Upper lobe of left lung (tissue), 6 donors: ENCODE results near the gene CTCF. TPM values are rescaled to one million over a fixed set of nuclear protein-coding genes. Genes with fewer than 3 reads are reported as not detected.

Source experiments
- ATAC-seq, 2 donors: fragments of 200-7000 bp; cut with Tn5 transposase; one replicate each; pipeline ENCODE4 v1.9.1; 2022; ENCODE audit warnings: mild to moderate bottlenecking in 2 of 2, moderate library complexity in 2 of 2; ENCODE audit not compliant: low FRiP score in 2 of 2
- DNase-seq, 2 donors: peaks; one replicate each; pipeline ENCODE4 v3.0.0-alpha.2; 2019 to 2020
- H3K27ac ChIP-seq, 4 donors: fragments of 200-600 bp; sonication (generic); one replicate each; pipeline ENCODE4 v1.5.1; 2016 to 2019
- H3K27me3 ChIP-seq, 4 donors: fragments of 200-600 bp; sonication (generic); one replicate each; pipeline ENCODE4 v1.5.1; 2017 to 2019
- H3K36me3 ChIP-seq, 4 donors: fragments of 200-600 bp; sonication (generic); one replicate each; pipeline ENCODE4 v1.5.1; 2016 to 2019
- H3K4me1 ChIP-seq, 4 donors: fragments of 200-600 bp; sonication (generic); one replicate each; pipeline ENCODE4 v1.5.1; 2018 to 2019
- H3K4me3 ChIP-seq, 4 donors: fragments of 200-600 bp; sonication (generic); one replicate each; pipeline ENCODE4 v1.5.1; 2017 to 2019; ENCODE audit warnings: mild to moderate bottlenecking in 2 of 4, moderate library complexity in 1 of 4
- H3K9me3 ChIP-seq, 4 donors: fragments of 200-600 bp; sonication (generic); one replicate each; pipeline ENCODE4 v1.5.1; 2018 to 2019
- EP300 ChIP-seq, 4 donors: sonication (generic); formaldehyde crosslinking; IDR thresholded peaks; one replicate each; pipeline ENCODE4 v1.5.1; 2017; ENCODE audit warnings: antibody characterized with exemption in 4 of 4, control low read depth in 2 of 4
- POLR2A ChIP-seq, 4 donors: fragments of 450-650 bp; IDR thresholded peaks; one replicate each; pipeline ENCODE4 v1.5.1; 2016 to 2017; ENCODE audit warnings: antibody characterized with exemption in 4 of 4, mild to moderate bottlenecking in 2 of 4
- POLR2AphosphoS5 ChIP-seq, 2 donors: sonication (generic); formaldehyde crosslinking; IDR thresholded peaks; one replicate each; pipeline ENCODE4 v1.5.1; 2017; ENCODE audit warnings: antibody characterized with exemption in 2 of 2
- WGBS, 2 donors: methylation state at CpG; one replicate each; pipeline ENCODE4 v1.1.5; 2017 to 2018; 5-methylcytosine and 5-hydroxymethylcytosine counted together
- total RNA-seq, 6 donors: library from RNA; depleted of rRNA in 4 of 6; stranded (reverse); fragments of >200 nt in 4 of 6; gene quantifications; one replicate each; pipeline versions ENCODE4 v1.1.0 to v1.2.1, GENCODE V29; 2016 to 2021
- TF ChIP-seq, protein P1 (sequence below), 6 experiments: fragments of 450-650 bp in 4 of 6; fragments of 200-600 bp in 2 of 6; sonication (generic) in 2 of 6; IDR thresholded peaks; one replicate each; pipeline ENCODE4 v1.5.1; 2016 to 2019; ENCODE audit warnings: antibody characterized with exemption in 6 of 6
- donor health status: DM: no; HTN: no; CAD: no; lungs with moderate emphysema.
- donor health status: DM: no; HTN: yes; CAD: no; lungs with severe emphysema.

The CTCF gene
- total RNA-seq, 6 donors from 2014 or later, result 29.7 to 42.6 (median 34.2) TPM

DNA sequence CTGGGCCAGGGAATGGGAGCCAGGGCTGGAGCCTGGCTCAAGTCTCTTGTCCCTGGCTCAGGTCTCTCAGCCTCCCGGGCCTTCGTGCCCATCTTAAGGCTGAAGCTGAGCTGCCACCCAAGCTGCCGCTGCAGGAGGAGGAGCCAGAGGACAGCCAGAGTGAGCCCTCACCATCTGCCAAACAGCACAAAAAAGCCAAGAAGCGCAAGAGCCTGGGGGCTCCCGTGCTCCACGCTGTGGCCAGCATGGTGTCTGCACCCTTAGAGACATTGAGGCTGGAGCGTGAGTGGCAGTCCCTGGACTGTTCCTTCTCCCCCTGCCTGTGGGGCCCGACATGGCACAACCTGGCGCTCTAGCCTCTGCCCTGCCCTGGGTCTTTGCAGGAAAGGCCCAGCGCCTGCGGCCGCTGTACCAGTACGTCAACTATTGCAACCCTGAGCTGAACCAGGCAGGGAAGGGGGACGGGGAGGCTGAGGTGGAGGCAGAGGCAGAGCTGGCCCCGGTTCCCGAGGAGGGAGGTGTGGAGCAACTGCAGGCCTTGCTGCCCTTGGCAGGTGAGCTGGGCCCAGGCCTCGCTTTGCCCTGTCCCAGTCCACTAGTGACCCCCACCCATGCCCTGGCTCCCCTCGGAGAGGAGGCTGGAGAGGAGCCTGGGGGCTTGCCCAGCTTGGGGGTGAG lies 105.6 kb downstream of the CTCF start:
- peak overlapping the region; percentile 85 to 97 (median 95) for H3K27ac ChIP-seq
- peaks cover 34 to 44% (median 36%) of the 10 kb centered on the region in 4 donors for H3K4me1 ChIP-seq
- ATAC-seq (peak; percentile 87 to 92), DNase-seq (peak; percentile 86 to 90)
- peak; percentile 29 to 61 for TF ChIP-seq POLR2AphosphoS5 (IDR thresholded peaks at IDR 0.05)
- no peak for TF ChIP-seq POLR2A (IDR thresholded peaks at IDR 0.05)
- TF ChIP-seq EP300 (IDR thresholded peaks at IDR 0.05), result no peak
- TF ChIP-seq, protein P1, sequence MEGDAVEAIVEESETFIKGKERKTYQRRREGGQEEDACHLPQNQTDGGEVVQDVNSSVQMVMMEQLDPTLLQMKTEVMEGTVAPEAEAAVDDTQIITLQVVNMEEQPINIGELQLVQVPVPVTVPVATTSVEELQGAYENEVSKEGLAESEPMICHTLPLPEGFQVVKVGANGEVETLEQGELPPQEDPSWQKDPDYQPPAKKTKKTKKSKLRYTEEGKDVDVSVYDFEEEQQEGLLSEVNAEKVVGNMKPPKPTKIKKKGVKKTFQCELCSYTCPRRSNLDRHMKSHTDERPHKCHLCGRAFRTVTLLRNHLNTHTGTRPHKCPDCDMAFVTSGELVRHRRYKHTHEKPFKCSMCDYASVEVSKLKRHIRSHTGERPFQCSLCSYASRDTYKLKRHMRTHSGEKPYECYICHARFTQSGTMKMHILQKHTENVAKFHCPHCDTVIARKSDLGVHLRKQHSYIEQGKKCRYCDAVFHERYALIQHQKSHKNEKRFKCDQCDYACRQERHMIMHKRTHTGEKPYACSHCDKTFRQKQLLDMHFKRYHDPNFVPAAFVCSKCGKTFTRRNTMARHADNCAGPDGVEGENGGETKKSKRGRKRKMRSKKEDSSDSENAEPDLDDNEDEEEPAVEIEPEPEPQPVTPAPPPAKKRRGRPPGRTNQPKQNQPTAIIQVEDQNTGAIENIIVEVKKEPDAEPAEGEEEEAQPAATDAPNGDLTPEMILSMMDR (IDR thresholded peaks at IDR 0.05), result peak; percentile 84 to 97 (median 94)
- no peaks in the 10 kb centered on the region for H3K27me3 ChIP-seq
- H3K4me3 ChIP-seq, result peak overlapping the region in 3 of 4 donors; percentile 92 to 98 (median 95)
- H3K9me3 ChIP-seq, result no peaks in the 10 kb centered on the region
- 3 to 35% methylated on average over 5 to 16 of the region's 18 CpGs for WGBS, 2 donors
- peaks cover 0 to 13% (median 6%) of the 10 kb centered on the region in 4 donors for H3K36me3 ChIP-seq

DNA sequence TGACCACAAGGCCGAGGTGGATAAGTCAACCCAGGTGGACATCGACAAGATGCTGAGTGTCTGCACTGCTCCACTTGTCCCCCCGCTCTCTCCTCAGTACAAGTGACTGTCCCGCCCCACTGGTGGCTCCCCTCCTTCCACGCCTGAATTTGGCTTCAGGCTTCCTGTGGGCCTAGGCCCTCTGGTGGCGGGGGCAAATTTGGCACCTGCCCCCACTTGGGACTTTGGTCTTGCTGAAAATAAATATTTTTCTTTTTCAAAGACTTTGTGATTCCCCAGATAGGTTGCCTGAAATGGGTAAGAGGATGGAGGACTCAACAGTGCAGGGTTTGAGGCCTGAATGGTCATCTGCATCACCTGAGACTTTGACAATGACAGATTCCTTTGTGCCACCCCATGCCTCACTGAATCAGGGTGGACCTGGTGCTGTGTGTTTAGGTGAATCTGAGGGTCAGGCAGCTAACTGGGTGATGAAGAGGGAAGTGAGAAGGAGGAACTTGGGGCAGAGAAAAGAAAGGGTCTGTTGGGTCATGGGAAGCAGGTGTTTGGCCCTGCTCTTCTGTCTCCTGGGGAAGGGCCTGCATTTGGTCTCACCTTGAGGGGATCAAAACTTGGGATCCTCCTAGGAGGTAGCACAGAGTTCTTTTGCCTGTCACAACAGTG lies 106.3 kb downstream of the CTCF start:
- DNase-seq, result no peak
- Histone ChIP-seq H3K9me3 (no peaks in the 10 kb centered on the region), H3K27me3 (no peaks in the 10 kb centered on the region), H3K27ac (peak overlapping the region in 2 of 4 donors; percentile 96 to 97), H3K4me3 (no peak overlapping the region), H3K4me1 (peaks cover 41 to 51% (median 43%) of the 10 kb centered on the region in 4 donors), H3K36me3 (peaks cover 0 to 6% (median 2%) of the 10 kb centered on the region in 4 donors)
- WGBS, 2 donors, result 81 to 91% methylated on average over 6 of the region's 6 CpGs
- TF ChIP-seq EP300 (IDR thresholded peaks at IDR 0.05), result no peak
- TF ChIP-seq POLR2A (IDR thresholded peaks at IDR 0.05), result no peak
- TF ChIP-seq, protein P1 (IDR thresholded peaks at IDR 0.05), result no peak
- TF ChIP-seq POLR2AphosphoS5 (IDR thresholded peaks at IDR 0.05), result no peak
- no peak for ATAC-seq

DNA sequence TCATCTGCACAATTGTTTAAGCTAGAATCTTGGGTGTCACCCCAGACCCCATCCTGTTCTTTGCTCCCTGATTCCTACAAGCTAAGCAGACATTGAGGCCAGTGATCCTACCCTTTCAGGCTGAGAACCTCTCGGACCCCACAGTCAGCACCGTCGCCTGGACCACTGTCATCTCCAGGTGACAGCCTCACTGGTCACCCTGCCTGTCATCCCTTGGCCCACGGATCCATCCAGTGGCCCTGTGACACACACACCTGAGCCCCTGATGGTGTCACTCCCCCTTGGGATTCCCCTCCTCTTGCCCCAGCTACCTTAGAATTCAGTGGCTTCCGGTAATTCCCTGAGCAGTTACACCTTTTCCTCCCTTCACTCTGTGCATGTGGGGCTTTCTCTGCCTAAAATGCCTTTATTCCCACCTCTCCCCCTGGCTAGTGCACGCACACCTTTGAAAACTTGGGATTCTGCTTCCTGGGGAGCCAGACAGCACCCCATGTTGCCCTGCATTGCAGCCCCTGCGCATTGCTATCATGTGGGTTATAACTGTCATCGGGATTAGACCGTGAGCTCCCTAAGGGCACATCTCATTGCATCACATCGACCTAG lies 107.3 kb downstream of the CTCF start:
- ATAC-seq, result no peak
- WGBS, 2 donors, result 93 to 94% methylated on average over 6 to 10 of the region's 10 CpGs

DNA sequence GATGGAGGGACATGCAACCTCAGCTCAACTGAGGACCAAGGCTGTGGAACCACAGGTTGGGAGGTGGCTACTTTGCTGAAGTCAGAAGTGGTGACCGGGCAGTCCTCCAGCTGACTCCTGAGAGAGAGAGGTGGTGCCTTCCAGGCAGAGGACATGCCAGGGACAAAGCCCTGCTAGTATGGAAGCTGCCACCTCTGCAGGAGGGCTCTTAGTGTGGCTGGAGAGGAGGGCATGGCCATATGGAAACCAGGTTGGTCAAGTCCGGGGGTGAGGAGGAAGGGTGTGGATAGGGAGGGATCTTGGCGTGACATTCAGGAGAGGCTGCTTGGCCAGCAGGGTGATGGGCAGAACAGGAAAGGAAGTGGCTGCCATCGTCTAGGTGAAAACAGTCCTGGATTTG lies 110.0 kb downstream of the CTCF start:
- ATAC-seq (no peak), DNase-seq (peak in 1 of 2 donors; percentile 87)
- peaks cover 47 to 64% (median 51%) of the 10 kb centered on the region in 4 donors for H3K4me1 ChIP-seq
- no peaks in the 10 kb centered on the region for H3K27me3 ChIP-seq
- H3K4me3 ChIP-seq, result no peak overlapping the region
- WGBS, 2 donors, result 25 to 30% methylated on average over 4 of the region's 4 CpGs
- peak overlapping the region in 3 of 4 donors; percentile 30 to 90 (median 88) for H3K27ac ChIP-seq
- no peaks in the 10 kb centered on the region for H3K9me3 ChIP-seq
- H3K36me3 ChIP-seq, result peaks cover 0 to 6% (median 2%) of the 10 kb centered on the region in 4 donors
- TF ChIP-seq, protein P1 (IDR thresholded peaks at IDR 0.05), result no peak
- no peak for TF ChIP-seq EP300 (IDR thresholded peaks at IDR 0.05)
- no peak for TF ChIP-seq POLR2AphosphoS5 (IDR thresholded peaks at IDR 0.05)
- no peak for TF ChIP-seq POLR2A (IDR thresholded peaks at IDR 0.05)

More for the DNA sequence above, 107.3 kb downstream of the CTCF start:
- no peaks in the 10 kb centered on the region for H3K9me3 ChIP-seq
- H3K4me3 ChIP-seq, result no peak overlapping the region
- no peaks in the 10 kb centered on the region for H3K27me3 ChIP-seq
- no peak for TF ChIP-seq EP300 (IDR thresholded peaks at IDR 0.05)
- TF ChIP-seq POLR2A (IDR thresholded peaks at IDR 0.05), result no peak
- TF ChIP-seq, protein P1 (IDR thresholded peaks at IDR 0.05), result no peak
- TF ChIP-seq POLR2AphosphoS5 (IDR thresholded peaks at IDR 0.05), result no peak
- no peak overlapping the region for H3K27ac ChIP-seq
- DNase-seq, result no peak
- peaks cover 0 to 5% (median 0%) of the 10 kb centered on the region in 4 donors for H3K36me3 ChIP-seq
- H3K4me1 ChIP-seq, result peaks cover 50 to 61% (median 53%) of the 10 kb centered on the region in 4 donors
